Parathyroid adenoma (tissue), 2 donors: Measurements from ENCODE around the gene NR1H4.
"Not testable (repeated sequence)": the region's sequence is repeated elsewhere in the genome, so short reads cannot be mapped to it uniquely, and the experiment has no call there.

Experiments
- H2AFZ ChIP-seq: fragments of 300-600 bp; sonication (generic); one replicate; pipeline ENCODE4 v1.7.0; 2017; ENCODE audit warnings: antibody characterized with exemption, mild to moderate bottlenecking
- H3K27ac ChIP-seq: fragments of 300-600 bp; sonication (generic); one replicate; pipeline ENCODE4 v1.7.0; 2017
- H3K27me3 ChIP-seq: fragments of 300-600 bp; sonication (generic); one replicate; pipeline ENCODE4 v1.7.0; 2017; ENCODE audit warnings: low read length; ENCODE audit not compliant: control insufficient read depth, insufficient read depth
- H3K36me3 ChIP-seq: fragments of 300-600 bp; sonication (generic); one replicate; pipeline ENCODE4 v1.7.0; 2017; ENCODE audit warnings: low read length; ENCODE audit not compliant: control insufficient read depth, insufficient read depth
- H3K4me1 ChIP-seq: fragments of 300-600 bp; sonication (generic); one replicate; pipeline ENCODE4 v1.7.0; 2017; ENCODE audit warnings: control low read depth
- H3K4me2 ChIP-seq: fragments of 300-600 bp; sonication (generic); one replicate; pipeline ENCODE4 v1.7.0; 2017; ENCODE audit warnings: low read length
- H3K4me3 ChIP-seq: fragments of 300-600 bp; sonication (generic); one replicate; pipeline ENCODE4 v1.7.0; 2017; ENCODE audit warnings: low read depth, low read length
- H3K79me2 ChIP-seq: fragments of 300-600 bp; sonication (generic); one replicate; pipeline ENCODE4 v1.7.0; 2017; ENCODE audit warnings: control low read depth
- H3K9ac ChIP-seq: fragments of 300-600 bp; sonication (generic); one replicate; pipeline ENCODE4 v1.7.0; 2017; ENCODE audit warnings: mild to moderate bottlenecking
- H3K9me3 ChIP-seq: fragments of 300-600 bp; sonication (generic); one replicate; pipeline ENCODE4 v1.7.0; 2017; ENCODE audit warnings: low read length; ENCODE audit not compliant: control insufficient read depth
- CTCF ChIP-seq: fragments of 300-600 bp; sonication (generic); IDR thresholded peaks from one replicate; pipeline ENCODE4 v1.7.0; 2017; ENCODE audit warnings: antibody characterized with exemption, mild to moderate bottlenecking
- donor health status: primary hyperparathyroidism.

The NR1H4 gene

GRCh38 chr12:100499416-100499815 is 25.8 kb downstream of the NR1H4 start:
- Histone ChIP-seq H3K4me1 (no peaks in the 10 kb centered on the region), H3K79me2 (no peaks in the 10 kb centered on the region), H3K4me2 (no peak overlapping the region), H3K27me3 (no peaks in the 10 kb centered on the region), H3K9ac (no peak overlapping the region), H3K36me3 (no peaks in the 10 kb centered on the region), H2AFZ (no peak overlapping the region), H3K27ac (no peak overlapping the region), H3K4me3 (no peak overlapping the region), H3K9me3 (no peaks in the 10 kb centered on the region)
- TF ChIP-seq CTCF = no peak

GRCh38 chr12:100502718-100503117 is 29.1 kb downstream of the NR1H4 start:
- not testable (repeated sequence) for H3K27ac ChIP-seq, H3K36me3 ChIP-seq, H3K9ac ChIP-seq, H3K4me1 ChIP-seq, H2AFZ ChIP-seq, H3K4me2 ChIP-seq, H3K4me3 ChIP-seq, H3K79me2 ChIP-seq, H3K9me3 ChIP-seq, H3K27me3 ChIP-seq

- TF ChIP-seq CTCF = no peak
Observed at GRCh38 chr12:100503228-100503628, 29.6 kb downstream of the NR1H4 start.

GRCh38 chr12:100504804-100505203 is 31.1 kb downstream of the NR1H4 start:
- no peaks in the 10 kb centered on the region for H3K9me3 ChIP-seq
- no peaks in the 10 kb centered on the region for H3K4me1 ChIP-seq
- no peak overlapping the region for H3K4me3 ChIP-seq
- H3K36me3 ChIP-seq = no peaks in the 10 kb centered on the region
- H3K9ac ChIP-seq = no peak overlapping the region
- no peak for TF ChIP-seq CTCF
- no peak overlapping the region for H2AFZ ChIP-seq
- H3K27ac ChIP-seq = no peak overlapping the region
- no peaks in the 10 kb centered on the region for H3K27me3 ChIP-seq
- H3K4me2 ChIP-seq = no peak overlapping the region
- no peaks in the 10 kb centered on the region for H3K79me2 ChIP-seq

More at GRCh38 chr12:100503228-100503628, 29.6 kb downstream of the NR1H4 start:
- Histone ChIP-seq H3K9me3 (no peaks in the 10 kb centered on the region), H3K9ac (no peak overlapping the region), H3K27me3 (no peaks in the 10 kb centered on the region), H3K27ac (no peak overlapping the region), H3K4me1 (no peaks in the 10 kb centered on the region), H3K79me2 (no peaks in the 10 kb centered on the region), H3K4me2 (no peak overlapping the region), H3K4me3 (no peak overlapping the region), H2AFZ (no peak overlapping the region), H3K36me3 (no peaks in the 10 kb centered on the region)

- Histone ChIP-seq H3K79me2 (no peaks in the 10 kb centered on the region), H3K9ac (no peak overlapping the region), H3K27me3 (no peaks in the 10 kb centered on the region), H3K4me3 (no peak overlapping the region), H3K9me3 (no peaks in the 10 kb centered on the region), H3K4me1 (no peaks in the 10 kb centered on the region), H3K4me2 (no peak overlapping the region), H3K27ac (no peak overlapping the region), H3K36me3 (no peaks in the 10 kb centered on the region), H2AFZ (no peak overlapping the region)
- TF ChIP-seq CTCF = no peak
Observed at GRCh38 chr12:100508751-100509150, 35.1 kb downstream of the NR1H4 start.
